Thyroid gland (tissue), 4 donors: ENCODE data around the gene AP3S2. TPM values are rescaled to one million over a fixed set of nuclear protein-coding genes. Genes with fewer than 3 reads are reported as not detected.
"Not testable (repeated sequence)": the region's sequence is repeated elsewhere in the genome, so short reads cannot be mapped to it uniquely, and the experiment has no call there.

Source experiments
- DNase-seq, 2 donors: peaks; one replicate each; pipeline ENCODE4 v3.0.0-alpha.2; 2019
- H3K27ac ChIP-seq, 3 donors: fragments of 200-600 bp; sonication (generic); 1 replicate in 2 of 3; 2 replicates in 1 of 3; pipeline ENCODE4 v1.5.1; 2016 to 2019; ENCODE audit warnings: mild to moderate bottlenecking in 1 of 3, moderate library complexity in 1 of 3
- H3K27me3 ChIP-seq: fragments of 200-600 bp; sonication (generic); one replicate; pipeline ENCODE4 v1.5.1; 2019
- H3K36me3 ChIP-seq, 2 donors: fragments of 200-600 bp; sonication (generic); one replicate each; pipeline ENCODE4 v1.5.1; 2016 to 2019
- H3K4me1 ChIP-seq, 2 donors: fragments of 200-600 bp; sonication (generic); one replicate each; pipeline ENCODE4 v1.5.1; 2017 to 2019
- H3K4me3 ChIP-seq, 3 donors: fragments of 200-600 bp; sonication (generic); replicated peaks in 1 of 3; 1 replicate in 2 of 3; 2 replicates in 1 of 3; pipeline ENCODE4 v1.5.1; 2016; ENCODE audit warnings: mild to moderate bottlenecking in 1 of 3
- H3K9me3 ChIP-seq: fragments of 200-600 bp; sonication (generic); one replicate; pipeline ENCODE4 v1.5.1; 2017
- CTCF ChIP-seq, 6 experiments: fragments of 200-600 bp in 3 of 6; fragments of 450-650 bp in 3 of 6; sonication (generic) in 3 of 6; IDR thresholded peaks; one replicate each; pipeline ENCODE4 v1.5.1; 2016 to 2019; ENCODE audit warnings: antibody characterized with exemption in 6 of 6, mild to moderate bottlenecking in 2 of 6, inconsistent platforms in 1 of 6, moderate library complexity in 1 of 6
- POLR2A ChIP-seq, 2 donors: fragments of 450-650 bp; IDR thresholded peaks; one replicate each; pipeline ENCODE4 v1.6.1; 2017; ENCODE audit warnings: antibody characterized with exemption in 2 of 2, mild to moderate bottlenecking in 2 of 2, moderate library complexity in 1 of 2
- WGBS, 2 donors: methylation state at CpG; one replicate each; pipeline ENCODE4 v1.1.5; 2017; 5-methylcytosine and 5-hydroxymethylcytosine counted together
- intact Hi-C: fragments of 100-400 bp; cut with DNase I; formaldehyde crosslinking; loops from one replicate; pipeline ENCODE4 v1.15.1; 2023
- total RNA-seq, 4 donors: library from RNA; depleted of rRNA; stranded (reverse); fragments of >200 nt; gene quantifications; one replicate each; pipeline ENCODE4 v1.2.3, GENCODE V29; 2016

AP3S2 gene
- total RNA-seq, 4 donors from 2014 or later = 59.6 to 98.6 (median 67.6) TPM

DNA sequence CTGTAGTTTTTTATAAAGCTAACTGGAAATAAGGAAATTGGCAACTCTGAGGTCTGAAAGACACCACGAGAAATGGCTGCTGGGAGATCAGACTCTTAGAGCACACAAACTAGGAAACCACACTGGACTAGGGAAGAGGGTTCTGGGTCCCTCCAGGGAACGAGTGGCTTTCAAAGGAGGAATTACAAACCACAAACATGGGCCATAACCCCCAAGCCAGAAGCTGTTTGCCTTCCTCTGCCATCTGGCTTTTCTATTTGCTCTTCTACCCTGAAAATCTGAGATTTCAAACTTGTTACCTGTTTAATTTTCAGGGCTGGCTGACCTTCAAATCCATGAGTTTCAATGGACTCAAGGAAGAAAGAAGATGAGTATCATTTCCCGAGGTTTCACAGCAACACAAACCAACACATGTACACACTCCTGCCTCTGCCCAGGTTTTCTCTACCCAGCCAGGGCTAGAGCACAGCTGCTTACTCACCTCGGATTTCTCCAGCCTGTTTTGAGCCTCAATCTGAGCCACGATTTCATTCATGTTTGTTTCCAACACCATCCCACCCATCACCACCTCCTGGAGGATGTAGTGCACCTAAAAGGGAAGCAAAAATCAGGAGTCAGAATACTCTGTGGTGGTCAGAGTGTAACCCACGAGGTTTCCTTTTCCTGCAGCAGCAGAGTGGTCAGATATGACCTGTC lies 56.5 kb downstream of the AP3S2 start:
- intact Hi-C loops = no loop called here
- 67 to 78% methylated on average over 6 of the region's 6 CpGs for WGBS, 2 donors

DNA sequence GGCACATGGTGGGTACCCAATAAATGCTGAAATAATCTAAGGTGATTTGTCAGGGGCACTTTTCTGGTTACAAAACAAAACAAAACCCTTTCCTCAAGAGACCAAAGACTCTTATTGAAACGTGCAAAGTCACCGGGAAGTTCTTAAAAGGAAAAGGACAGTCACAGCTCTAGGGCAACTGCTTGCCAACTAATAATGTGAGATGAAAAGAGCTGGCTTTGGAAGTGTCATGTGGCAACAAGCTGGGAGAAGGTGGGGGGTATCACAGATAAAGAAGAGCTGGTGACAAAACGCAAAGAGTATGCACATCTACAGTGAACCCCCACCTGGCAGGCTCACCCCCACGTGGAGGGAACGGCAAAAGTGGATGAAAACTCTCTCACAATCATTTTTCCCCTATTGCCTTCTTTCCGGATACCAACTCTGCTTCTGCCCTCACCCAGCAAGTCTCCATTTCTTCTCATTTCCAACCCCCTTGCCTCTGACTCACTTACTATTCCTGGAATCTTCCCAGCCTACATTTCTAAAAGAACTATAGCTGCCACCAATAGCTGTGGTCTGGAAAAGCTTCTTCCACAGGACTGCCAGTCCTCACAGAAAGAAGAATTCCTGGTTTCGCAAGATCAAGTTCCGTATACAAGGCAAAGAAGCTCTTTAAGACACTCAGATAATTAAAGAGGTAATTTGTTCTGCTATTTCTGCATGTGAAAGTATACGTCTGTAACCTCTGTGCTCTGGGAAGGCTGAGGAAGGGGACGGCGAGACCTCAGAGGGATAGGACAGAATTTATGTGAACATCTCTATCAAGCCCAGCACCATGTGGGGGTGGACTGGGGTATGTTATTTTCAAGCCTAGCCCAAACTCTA lies 57.3 kb downstream of the AP3S2 start:
- Histone ChIP-seq H3K27ac (peak overlapping the region in 2 of 3 donors; percentile 39 to 44), H3K9me3 (no peaks in the 10 kb centered on the region), H3K36me3 (peaks cover 25 to 29% of the 10 kb centered on the region in 2 donors), H3K4me3 (no peak overlapping the region), H3K4me1 (peaks cover 0 to 13% of the 10 kb centered on the region in 2 donors), H3K27me3 (no peaks in the 10 kb centered on the region)
- TF ChIP-seq POLR2A (IDR thresholded peaks at IDR 0.05) (no peak), CTCF (IDR thresholded peaks at IDR 0.05) (no peak)
- no peak for DNase-seq
- 59 to 74% methylated on average over 11 of the region's 11 CpGs for WGBS, 2 donors
- intact Hi-C loops = no loop called here

More for the DNA sequence above, 56.5 kb downstream of the AP3S2 start:
- no peak overlapping the region for H3K4me3 ChIP-seq
- no peak for DNase-seq
- H3K9me3 ChIP-seq = no peaks in the 10 kb centered on the region
- no peaks in the 10 kb centered on the region for H3K27me3 ChIP-seq
- TF ChIP-seq CTCF (IDR thresholded peaks at IDR 0.05) (no peak), POLR2A (IDR thresholded peaks at IDR 0.05) (no peak)
- H3K27ac ChIP-seq = peak overlapping the region in 2 of 3 donors; percentile 39 to 44
- peaks cover 25 to 29% of the 10 kb centered on the region in 2 donors for H3K36me3 ChIP-seq
- peaks cover 0 to 13% of the 10 kb centered on the region in 2 donors for H3K4me1 ChIP-seq

GRCh38 chr15:89835176-89835564 lies 58.6 kb downstream of the AP3S2 start:
- peaks cover 0 to 13% of the 10 kb centered on the region in 2 donors for H3K4me1 ChIP-seq
- DNase-seq = no peak
- H3K4me3 ChIP-seq = no peak overlapping the region
- 97 to 98% methylated on average over 4 to 5 of the region's 5 CpGs for WGBS, 2 donors
- TF ChIP-seq CTCF (IDR thresholded peaks at IDR 0.05) (no peak), POLR2A (IDR thresholded peaks at IDR 0.05) (no peak)
- H3K27me3 ChIP-seq = no peaks in the 10 kb centered on the region
- intact Hi-C loops = no loop called here
- peaks cover 25 to 29% of the 10 kb centered on the region in 2 donors for H3K36me3 ChIP-seq
- no peaks in the 10 kb centered on the region for H3K9me3 ChIP-seq
- no peak overlapping the region for H3K27ac ChIP-seq

- H3K36me3 ChIP-seq = peaks cover 25 to 29% of the 10 kb centered on the region in 2 donors
- H3K27ac ChIP-seq, H3K9me3 ChIP-seq, H3K27me3 ChIP-seq, intact Hi-C loops, DNase-seq, H3K4me3 ChIP-seq: not testable (repeated sequence)
- WGBS, 2 donors = 95% methylated on average over 9 of the region's 9 CpGs
- peaks cover 0 to 13% of the 10 kb centered on the region in 2 donors for H3K4me1 ChIP-seq
Observed at GRCh38 chr15:89834465-89835175, 59.2 kb downstream of the AP3S2 start.

- intact Hi-C loops = no loop called here
- Histone ChIP-seq H3K4me3 (no peak overlapping the region), H3K4me1 (peaks cover 0 to 18% of the 10 kb centered on the region in 2 donors), H3K27me3 (no peaks in the 10 kb centered on the region), H3K36me3 (peaks cover 25 to 29% of the 10 kb centered on the region in 2 donors), H3K9me3 (no peaks in the 10 kb centered on the region), H3K27ac (no peak overlapping the region)
- DNase-seq = no peak
- no peak for TF ChIP-seq CTCF (IDR thresholded peaks at IDR 0.05)
- TF ChIP-seq POLR2A (IDR thresholded peaks at IDR 0.05) = no peak
- 96 to 100% methylated on average over 6 of the region's 7 CpGs for WGBS, 2 donors
Observed at GRCh38 chr15:89833966-89834365, 59.8 kb downstream of the AP3S2 start.
